ENCODE data around the gene CACNA1D.

GRCh38 chr3:53675942-53676341 is 181.5 kb downstream of the CACNA1D start:
- TF ChIP-seq POLR2A (IDR thresholded peaks at IDR 0.05; ENCODE audit: low read depth, low read length) (no peak), TAF1 (IDR thresholded peaks at IDR 0.05; ENCODE audit: low read depth, low read length) (no peak), POLR2AphosphoS5 (IDR thresholded peaks at IDR 0.05; ENCODE audit: low read depth, low read length) (no peak), SPI1 (IDR thresholded peaks at IDR 0.05; ENCODE audit: low read depth, low read length) (no peak), POU2F2 (IDR thresholded peaks at IDR 0.05; ENCODE audit: low read depth, low read length) (no peak), PAX5 (IDR thresholded peaks at IDR 0.05; ENCODE audit: insufficient read depth, low read length, severe bottlenecking) (no peak)
